Trophoblast cell (in vitro differentiated cells and primary cell): ENCODE measurements around the gene RASA4.
"Not testable (repeated sequence)": the region's sequence is repeated elsewhere in the genome, so short reads cannot be mapped to it uniquely, and the experiment has no call there.

ENCODE experiments used
- DNase-seq, 2 donors: peaks; one replicate each; pipeline ENCODE4 v3.0.0-alpha.2; 2016
- H2AFZ ChIP-seq: 2 replicates; pipeline ENCODE4 v1.6.1; 2013; ENCODE audit warnings: low read length, moderate library complexity, mild to moderate bottlenecking; ENCODE audit not compliant: insufficient read depth, poor library complexity
- H2AK5ac ChIP-seq: 2 replicates; pipeline ENCODE4 v1.6.1; 2013; ENCODE audit warnings: mild to moderate bottlenecking, low read length
- H2BK120ac ChIP-seq: 2 replicates; pipeline ENCODE4 v1.6.1; 2013; ENCODE audit warnings: low read length, mild to moderate bottlenecking, moderate library complexity; ENCODE audit not compliant: insufficient read depth, poor library complexity
- H2BK12ac ChIP-seq: 2 replicates; pipeline ENCODE4 v1.6.1; 2013; ENCODE audit warnings: mild to moderate bottlenecking, low read length, moderate library complexity
- H2BK5ac ChIP-seq: 2 replicates; pipeline ENCODE4 v1.6.1; 2013; ENCODE audit warnings: low read length, low read depth, moderate library complexity, mild to moderate bottlenecking; ENCODE audit not compliant: poor library complexity
- H3K14ac ChIP-seq: 2 replicates; pipeline ENCODE4 v1.6.1; 2013; ENCODE audit warnings: mild to moderate bottlenecking, low read length
- H3K18ac ChIP-seq: 2 replicates; pipeline ENCODE4 v1.6.1; 2013; ENCODE audit warnings: mild to moderate bottlenecking, low read length
- H3K23ac ChIP-seq: 2 replicates; pipeline ENCODE4 v1.6.1; 2013; ENCODE audit warnings: low read length
- H3K27ac ChIP-seq: 2 replicates; pipeline ENCODE4 v1.5.1; 2013; ENCODE audit warnings: low read depth, mild to moderate bottlenecking, inconsistent platforms, low read length, moderate library complexity
- H3K27me3 ChIP-seq: 2 replicates; pipeline ENCODE4 v1.6.1; 2013; ENCODE audit warnings: inconsistent platforms, mild to moderate bottlenecking, low read length, moderate library complexity; ENCODE audit not compliant: insufficient read depth
- H3K36me3 ChIP-seq, 2 experiments: 1 replicate in 1 of 2; 2 replicates in 1 of 2; pipeline ENCODE4 v1.6.1; 2013; ENCODE audit warnings: low read length in 2 of 2, mild to moderate bottlenecking in 2 of 2, moderate library complexity in 1 of 2; ENCODE audit not compliant: insufficient read depth in 2 of 2, control insufficient read depth in 1 of 2
- H3K4ac ChIP-seq: 2 replicates; pipeline ENCODE4 v1.6.1; 2013; ENCODE audit warnings: low read depth, mild to moderate bottlenecking, low read length, moderate library complexity
- H3K4me1 ChIP-seq, 2 experiments: 1 replicate in 1 of 2; 2 replicates in 1 of 2; pipeline ENCODE4 v1.6.1; 2013; ENCODE audit warnings: low read length in 2 of 2, mild to moderate bottlenecking in 2 of 2, moderate library complexity in 1 of 2; ENCODE audit not compliant: insufficient read depth in 2 of 2, control insufficient read depth in 1 of 2
- H3K4me2 ChIP-seq: 2 replicates; pipeline ENCODE4 v1.6.1; 2013; ENCODE audit warnings: inconsistent platforms, mild to moderate bottlenecking, low read length, moderate library complexity
- H3K4me3 ChIP-seq: 2 replicates; pipeline ENCODE4 v1.5.1; 2013; ENCODE audit warnings: mild to moderate bottlenecking, low read depth, low read length, inconsistent platforms
- H3K79me1 ChIP-seq: one replicate; pipeline ENCODE4 v1.6.1; 2013; ENCODE audit warnings: low read length
- H3K79me2 ChIP-seq: 2 replicates; pipeline ENCODE4 v1.6.1; 2013; ENCODE audit warnings: low read length, mild to moderate bottlenecking; ENCODE audit not compliant: control insufficient read depth, insufficient read depth, poor library complexity
- H3K9ac ChIP-seq: 2 replicates; pipeline ENCODE4 v1.6.1; 2013; ENCODE audit warnings: mild to moderate bottlenecking, low read length
- H3K9me3 ChIP-seq: 2 replicates; pipeline ENCODE4 v1.6.1; 2013; ENCODE audit warnings: low read depth, mild to moderate bottlenecking, control low read depth, inconsistent platforms, low read length; ENCODE audit not compliant: insufficient read depth
- H4K12ac ChIP-seq: 2 replicates; pipeline ENCODE4 v1.6.1; 2013; ENCODE audit warnings: low read depth, mild to moderate bottlenecking, low read length, moderate library complexity
- H4K8ac ChIP-seq: 2 replicates; pipeline ENCODE4 v1.6.1; 2013; ENCODE audit warnings: low read depth, mild to moderate bottlenecking, low read length, moderate library complexity
- H4K91ac ChIP-seq: one replicate; pipeline ENCODE4 v1.6.1; 2013; ENCODE audit warnings: low read depth, mild to moderate bottlenecking, low read length, moderate library complexity
- WGBS: extraction: QIAGEN DNeasy Blood & Tissue Kit; methylation state at CpG from one replicate; pipeline ENCODE4 v1.1.7; 2013; ENCODE audit warnings: missing lambda C conversion rate; ENCODE audit not compliant: insufficient read length, insufficient coverage; ENCODE audit errors: extremely low coverage; 5-methylcytosine and 5-hydroxymethylcytosine counted together

RASA4 gene

GRCh38 chr7:102618122-102618521, 1.6 kb upstream of the RASA4 start:
- not testable (repeated sequence) for H3K4me1 ChIP-seq, H2AK5ac ChIP-seq, H3K23ac ChIP-seq, H4K91ac ChIP-seq, H4K8ac ChIP-seq, H3K79me1 ChIP-seq, H3K4me3 ChIP-seq, H3K4ac ChIP-seq, H3K27ac ChIP-seq, H2BK12ac ChIP-seq, H2AFZ ChIP-seq, H3K79me2 ChIP-seq, H3K9me3 ChIP-seq, H2BK120ac ChIP-seq, H3K18ac ChIP-seq, H4K12ac ChIP-seq, H3K27me3 ChIP-seq, H2BK5ac ChIP-seq, H3K36me3 ChIP-seq, H3K4me2 ChIP-seq, H3K9ac ChIP-seq, H3K14ac ChIP-seq
- no CpG with 5 or more reads among the region's 8 CpGs for WGBS
- DNase-seq = peak in 1 of 2 donors; percentile 0

GRCh38 chr7:102615930-102616329, 626 bp downstream of the RASA4 start:
- no CpG with 5 or more reads among the region's 10 CpGs for WGBS
- H3K9me3 ChIP-seq, H3K36me3 ChIP-seq, H3K27ac ChIP-seq, H2BK12ac ChIP-seq, H4K91ac ChIP-seq, H3K18ac ChIP-seq, H3K27me3 ChIP-seq, H3K9ac ChIP-seq, H3K79me1 ChIP-seq, H3K4me2 ChIP-seq, H3K79me2 ChIP-seq, H2AK5ac ChIP-seq, H2BK5ac ChIP-seq, DNase-seq, H4K12ac ChIP-seq, H3K23ac ChIP-seq, H3K4ac ChIP-seq, H3K4me1 ChIP-seq, H4K8ac ChIP-seq, H2BK120ac ChIP-seq, H2AFZ ChIP-seq, H3K4me3 ChIP-seq, H3K14ac ChIP-seq: not testable (repeated sequence)

DNA sequence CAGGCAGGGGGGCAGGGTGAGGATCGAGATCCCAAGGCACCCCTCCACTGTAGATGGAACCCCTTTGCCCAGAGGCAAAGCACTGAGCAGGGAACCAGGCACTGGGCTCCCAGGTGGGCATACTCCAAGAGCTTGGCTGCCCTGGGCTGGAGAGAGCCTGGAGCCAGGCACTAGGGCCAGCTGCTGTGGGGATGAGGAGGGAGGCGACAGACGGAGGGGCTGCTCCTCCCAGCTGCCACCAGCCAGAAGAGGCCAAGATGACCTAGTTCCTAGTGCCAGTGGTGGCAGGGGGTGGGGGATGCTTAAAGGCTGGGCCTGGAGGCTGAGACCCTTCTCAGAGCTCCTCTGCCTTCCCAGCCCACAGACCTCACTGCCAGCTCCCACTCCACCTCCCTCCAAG, 1.7 kb downstream of the RASA4 start:
- not testable (repeated sequence) for H3K18ac ChIP-seq, H3K4me1 ChIP-seq, H3K4ac ChIP-seq, H2BK120ac ChIP-seq, H3K79me2 ChIP-seq, H4K8ac ChIP-seq, H3K4me2 ChIP-seq, H3K14ac ChIP-seq, H3K27me3 ChIP-seq, H4K91ac ChIP-seq, H3K9ac ChIP-seq, H2BK5ac ChIP-seq, H3K79me1 ChIP-seq, H3K36me3 ChIP-seq, H3K9me3 ChIP-seq, H2AK5ac ChIP-seq, H3K4me3 ChIP-seq, H2BK12ac ChIP-seq, H4K12ac ChIP-seq, H3K23ac ChIP-seq, DNase-seq, H2AFZ ChIP-seq, H3K27ac ChIP-seq
- WGBS = no CpG with 5 or more reads among the region's 3 CpGs

- not testable (repeated sequence) for H2BK5ac ChIP-seq, H3K36me3 ChIP-seq, H3K14ac ChIP-seq, H3K79me2 ChIP-seq, H3K23ac ChIP-seq, H3K4me3 ChIP-seq, DNase-seq, H3K18ac ChIP-seq, H3K9me3 ChIP-seq, H2AK5ac ChIP-seq, H2BK120ac ChIP-seq, H3K27ac ChIP-seq, H2BK12ac ChIP-seq, H3K9ac ChIP-seq, H3K4me1 ChIP-seq, H3K4me2 ChIP-seq, H3K27me3 ChIP-seq, H2AFZ ChIP-seq, H4K12ac ChIP-seq, H3K4ac ChIP-seq, H3K79me1 ChIP-seq, H4K91ac ChIP-seq, H4K8ac ChIP-seq
- WGBS = no CpG with 5 or more reads among the region's 4 CpGs
Observed at GRCh38 chr7:102614346-102614697, 2.2 kb downstream of the RASA4 start.
